ENCODE results near the gene FDCSP.
"Not testable (repeated sequence)": the region's sequence is repeated elsewhere in the genome, so short reads cannot be mapped to it uniquely, and the experiment has no call there.

Gene FDCSP

DNA sequence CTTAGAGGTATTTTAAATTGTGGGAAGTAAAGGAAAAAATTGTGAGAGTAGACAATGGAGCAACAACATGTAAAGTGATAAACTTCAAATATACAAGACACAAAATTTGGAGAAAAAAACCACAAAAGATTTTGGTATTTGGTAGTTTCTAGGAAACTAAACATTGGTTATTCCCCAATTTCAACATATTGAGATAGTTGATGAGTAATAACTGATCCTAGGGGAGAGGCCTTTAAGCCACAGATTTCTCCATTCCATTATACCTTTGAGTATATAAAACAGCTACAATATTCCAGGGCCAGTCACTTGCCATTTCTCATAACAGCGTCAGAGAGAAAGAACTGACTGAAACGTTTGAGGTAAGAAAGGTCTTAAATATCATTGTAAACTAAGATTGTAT lies at the start of gene FDCSP:
Gene FDCSP (plus strand): TSS at position 301 of the 400 bp plus-strand sequence. CDS start 5,071 bp downstream, outside the sequence.
- no peak for DNase-seq

DNA sequence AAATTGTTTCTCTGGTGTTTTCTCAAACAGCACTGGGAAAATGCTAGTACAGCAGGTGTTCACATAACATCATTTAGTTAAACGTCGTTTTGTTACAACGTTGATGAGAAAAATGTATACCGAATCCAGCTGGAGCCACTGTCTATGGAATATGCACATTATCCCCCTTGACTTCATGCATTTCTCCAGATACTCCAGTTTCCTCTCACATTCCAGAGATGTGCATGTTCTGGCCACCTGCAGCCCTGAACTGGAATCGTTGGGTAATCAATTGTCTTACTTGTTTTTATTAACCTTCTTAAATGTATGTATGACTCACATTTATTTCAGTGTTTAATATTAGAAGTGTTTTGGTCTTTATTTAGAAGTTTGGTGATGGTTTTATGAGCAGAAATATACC lies 48.8 kb upstream of the FDCSP start:
- no peak for DNase-seq

DNA sequence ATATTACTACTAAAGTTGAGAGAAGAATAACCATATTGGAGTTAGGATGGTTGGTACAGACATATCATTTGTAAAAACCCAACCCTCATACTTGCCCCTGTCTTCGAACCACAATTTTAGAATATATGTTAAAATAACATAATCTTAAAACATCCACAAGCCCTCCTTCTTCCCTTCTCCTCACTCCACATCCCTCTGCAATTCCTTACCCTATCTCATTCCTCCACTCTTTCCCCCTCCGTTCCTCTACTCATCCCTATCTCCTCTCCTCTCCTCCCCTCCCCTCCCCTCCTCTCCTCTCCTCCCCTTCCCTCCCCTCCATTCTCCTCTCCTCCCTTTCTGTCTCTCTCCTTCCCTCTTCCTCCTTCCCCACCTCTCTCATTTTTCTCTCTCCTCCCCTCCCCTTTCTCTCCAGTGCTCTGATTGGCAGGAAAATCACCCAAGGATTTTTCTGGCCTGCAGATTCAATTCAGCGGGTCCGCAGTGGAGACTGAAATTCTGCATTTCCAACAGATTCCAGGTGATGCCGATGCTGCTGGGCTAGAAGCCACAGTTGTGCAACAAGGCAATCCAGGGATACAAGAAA lies 47.8 kb upstream of the FDCSP start:
- DNase-seq, result no peak

DNA sequence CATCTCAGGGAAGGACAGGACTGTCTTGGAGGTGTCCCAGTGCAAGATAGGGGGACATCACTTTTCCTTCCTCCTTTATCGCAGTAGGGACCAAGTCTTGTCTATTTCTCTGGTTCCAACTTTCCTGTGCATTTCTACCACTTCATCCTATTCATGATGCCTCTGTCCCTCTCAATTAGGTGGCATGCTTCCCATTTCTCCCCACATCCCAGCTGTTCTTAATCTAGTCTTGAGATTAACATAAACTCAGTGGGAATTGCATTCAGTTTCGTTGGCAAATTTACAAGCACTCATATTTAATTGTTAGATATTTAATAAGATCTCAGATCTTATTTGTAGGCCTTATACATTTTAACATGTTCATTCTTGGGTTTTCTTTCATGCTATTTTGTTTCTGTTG lies 46.1 kb upstream of the FDCSP start:
- DNase-seq, result no peak

DNA sequence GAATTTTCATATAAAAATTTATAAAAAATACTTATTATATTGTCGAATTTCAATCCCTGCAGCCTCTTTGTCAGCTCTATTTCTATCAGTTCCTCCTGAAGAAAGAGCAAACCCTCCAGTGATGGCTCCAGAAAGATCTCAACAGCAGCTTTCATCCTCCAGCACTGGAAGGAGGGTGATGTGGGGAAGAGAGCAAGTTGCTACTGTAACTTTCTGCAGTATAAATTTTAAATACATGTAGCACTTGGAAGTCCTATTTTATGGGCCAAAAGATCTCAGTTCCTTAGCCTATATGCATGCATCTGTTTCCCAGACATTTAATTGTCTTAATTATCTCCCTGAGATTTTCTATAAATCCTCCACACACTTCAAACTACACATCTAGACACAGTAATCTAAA lies 44.1 kb upstream of the FDCSP start:
- no peak for DNase-seq

DNA sequence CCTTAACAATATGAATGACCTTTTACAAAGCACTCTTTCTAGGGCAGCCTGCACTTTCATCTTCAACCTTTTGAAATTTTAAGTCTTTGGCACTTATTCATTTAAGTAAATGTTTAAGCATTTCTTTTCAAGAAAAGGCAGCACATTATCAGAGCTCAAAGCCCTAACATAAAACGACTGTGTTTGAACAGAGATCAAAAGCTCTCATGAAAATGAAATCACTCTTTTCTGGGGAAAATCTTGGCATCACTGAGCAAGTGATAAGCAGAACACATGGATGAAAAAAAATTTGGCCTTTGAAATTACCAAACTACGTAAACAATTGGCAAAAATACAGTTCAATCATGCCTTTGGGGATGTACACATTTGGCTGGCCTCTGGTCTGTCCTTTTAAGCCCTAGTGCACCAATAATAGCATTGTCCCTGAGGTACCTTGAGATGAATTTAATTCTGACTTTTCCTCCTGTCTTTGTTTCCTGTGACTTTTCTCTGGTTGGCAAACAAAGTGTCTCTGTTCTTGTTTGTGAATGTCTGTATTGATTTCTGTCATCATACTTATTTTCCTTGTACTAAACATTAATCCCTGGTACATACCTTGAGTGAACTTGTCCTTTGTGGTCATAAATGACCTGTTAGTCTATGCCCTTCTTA lies 43.3 kb upstream of the FDCSP start:
- DNase-seq, result no peak

DNA sequence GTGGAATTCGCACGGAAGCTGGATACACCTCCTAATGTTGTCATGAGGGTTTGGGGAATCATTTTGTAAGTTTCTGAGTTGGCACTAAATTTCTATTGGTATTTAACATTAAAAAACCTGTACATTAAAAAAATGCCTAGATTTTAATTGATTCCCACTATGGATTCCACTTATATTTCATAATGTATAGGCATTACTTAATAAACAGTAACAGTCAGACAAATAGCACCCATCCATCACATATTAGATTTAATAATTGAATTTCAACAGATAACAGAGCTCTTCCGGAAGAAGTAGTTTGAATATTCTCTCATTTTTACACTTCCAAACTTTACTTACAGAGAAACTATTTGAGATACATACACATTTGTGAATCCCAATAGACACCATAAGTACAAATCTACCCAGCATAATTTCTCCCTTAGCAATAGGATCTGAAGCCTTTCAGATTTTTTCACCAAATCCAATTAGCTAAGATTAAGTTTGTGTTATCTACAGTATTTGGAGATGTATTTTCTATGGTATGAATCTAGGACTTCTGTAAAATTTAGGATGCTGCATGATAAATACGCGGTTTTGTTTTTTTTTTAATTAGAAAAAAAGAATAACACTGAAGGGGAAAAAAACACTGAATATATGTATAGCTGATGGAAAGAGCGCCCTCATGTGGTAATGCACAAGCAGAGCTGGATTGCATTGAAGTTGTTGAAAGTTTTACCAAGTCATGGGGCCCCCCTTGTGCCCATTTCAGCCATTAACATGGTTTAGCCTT lies 42.6 kb upstream of the FDCSP start:
- no peak for DNase-seq

DNA sequence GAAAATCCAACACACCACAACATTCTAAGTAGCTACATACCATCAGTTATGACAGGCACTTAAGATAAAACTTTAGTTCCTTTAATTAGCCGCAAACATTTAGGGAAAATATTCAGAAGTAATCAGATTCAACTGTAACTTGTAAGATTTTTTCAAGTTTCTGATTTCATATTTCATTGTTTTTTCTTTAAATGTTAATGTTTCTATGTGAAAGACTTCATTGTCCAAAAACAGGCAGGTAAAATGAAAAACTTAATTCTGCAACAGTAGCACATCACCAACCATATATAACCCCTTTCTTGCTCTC lies 42.0 kb upstream of the FDCSP start:
- DNase-seq, result no peak

DNA sequence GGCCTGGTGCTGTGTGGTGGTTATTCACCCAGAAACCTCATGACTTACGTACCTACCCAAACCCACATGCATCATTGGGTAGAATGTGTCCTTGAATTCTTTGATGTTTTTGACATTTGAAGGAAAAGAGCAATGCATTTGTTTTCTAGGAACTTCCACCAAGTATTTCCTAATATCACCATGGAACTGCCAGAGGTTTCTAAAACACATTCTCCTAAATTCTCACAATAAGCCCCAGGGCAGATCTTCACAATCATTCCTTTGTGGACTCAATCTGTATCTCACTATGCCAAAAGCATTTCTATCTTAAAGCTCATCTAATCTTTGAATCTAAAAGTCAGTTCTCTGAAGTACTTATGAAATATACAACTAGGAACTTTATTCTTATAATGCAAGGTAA lies 38.7 kb upstream of the FDCSP start:
- DNase-seq, result no peak

DNA sequence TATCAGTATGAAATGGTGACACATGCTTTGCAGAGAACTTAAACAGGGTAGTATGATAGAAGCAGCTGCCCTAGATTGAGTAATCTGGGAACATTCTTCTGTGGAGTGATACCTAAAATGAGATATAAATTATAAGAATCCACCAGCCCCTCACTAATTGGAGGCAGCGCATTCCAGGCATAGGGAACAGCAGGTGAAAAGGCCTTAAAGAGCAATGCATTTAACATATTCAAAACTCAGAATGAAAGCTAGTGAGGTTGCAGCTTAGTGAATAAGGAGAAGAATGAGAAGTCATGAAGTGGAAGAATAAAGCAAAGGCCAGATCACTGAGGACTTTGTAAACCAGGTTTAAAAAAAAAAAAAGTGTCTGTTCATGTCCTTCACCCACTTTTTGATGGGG lies 35.3 kb upstream of the FDCSP start:
- no peak for DNase-seq

DNA sequence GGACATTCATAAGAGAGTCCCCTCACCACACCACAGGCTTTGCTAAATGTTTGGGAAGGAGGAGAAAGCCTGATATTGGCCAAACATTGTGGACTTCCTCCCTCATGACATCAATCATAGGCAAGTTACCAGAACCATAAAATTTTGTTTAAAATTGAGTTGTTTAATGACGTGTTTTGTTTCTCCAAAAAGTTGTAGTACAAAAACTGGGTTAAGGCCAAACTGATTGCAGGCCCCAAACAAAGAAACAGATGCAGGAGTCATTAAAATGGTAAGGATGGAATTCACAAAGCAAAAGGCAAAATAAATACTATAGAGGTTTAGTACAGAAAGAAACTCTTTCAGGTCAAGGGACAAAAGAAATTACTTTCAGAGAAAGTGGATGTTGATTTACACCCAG lies 34.3 kb upstream of the FDCSP start:
- DNase-seq, result no peak

DNA sequence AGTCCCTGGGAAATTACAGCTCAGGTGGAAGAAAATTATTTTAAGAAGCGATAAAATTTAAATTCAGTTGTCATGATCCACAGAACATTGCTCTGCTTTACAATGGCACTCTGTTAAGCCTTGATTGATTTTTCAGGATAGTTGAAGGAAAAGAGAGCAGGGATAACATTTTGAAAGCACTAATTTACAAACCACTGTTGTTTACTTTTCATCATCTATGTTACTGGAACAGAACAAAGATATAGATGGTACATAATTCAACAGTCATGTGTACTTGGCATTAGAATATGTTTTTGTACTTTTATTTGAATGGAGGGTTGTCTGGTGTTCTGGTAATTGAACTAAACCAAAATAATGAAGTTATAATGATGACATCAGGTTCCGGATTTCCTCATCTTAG lies 33.0 kb upstream of the FDCSP start:
- DNase-seq, result no peak

DNA sequence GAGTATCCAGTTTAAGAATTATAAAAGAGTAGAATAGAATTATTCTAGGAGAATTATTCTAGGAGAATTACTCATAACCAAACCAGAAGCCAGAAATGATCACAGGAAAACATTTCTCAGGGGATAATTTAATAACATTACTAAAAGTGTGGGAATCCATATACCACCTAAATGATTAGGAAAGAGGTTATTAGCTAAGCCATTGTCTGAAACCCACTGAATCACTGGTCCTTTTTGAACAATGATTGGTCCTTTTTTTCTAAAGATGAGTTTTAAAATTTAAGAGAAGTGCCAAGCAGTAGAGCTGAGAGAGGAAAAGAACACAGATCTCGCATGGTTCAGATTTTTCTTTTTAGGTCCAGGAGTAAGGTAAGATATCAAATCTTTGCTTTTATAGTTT lies 30.5 kb upstream of the FDCSP start, which contains the start of gene ODAM:
Gene ODAM (plus strand): TSS at position 301 of the 400 bp plus-strand sequence. CDS start 819 bp downstream, outside the sequence.
- no peak for DNase-seq

DNA sequence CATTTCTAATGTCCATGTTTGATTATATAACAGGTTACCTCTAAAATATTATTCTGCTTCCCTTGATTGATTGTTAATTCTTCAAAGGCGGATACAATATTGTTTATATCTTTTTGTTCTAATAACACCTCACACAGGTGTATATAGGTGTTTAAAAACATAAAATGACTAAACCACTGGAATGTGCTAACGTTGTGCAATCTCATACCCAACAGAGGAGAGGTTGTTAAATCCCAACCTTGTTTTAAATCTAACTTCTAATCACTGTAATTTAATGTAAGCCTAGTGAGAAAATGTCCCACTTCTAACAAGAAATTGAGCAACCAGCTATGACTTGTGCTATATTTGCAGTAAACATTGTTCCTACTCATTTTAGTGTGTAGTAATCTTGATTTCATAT lies 29.1 kb upstream of the FDCSP start:
- no peak for DNase-seq

DNA sequence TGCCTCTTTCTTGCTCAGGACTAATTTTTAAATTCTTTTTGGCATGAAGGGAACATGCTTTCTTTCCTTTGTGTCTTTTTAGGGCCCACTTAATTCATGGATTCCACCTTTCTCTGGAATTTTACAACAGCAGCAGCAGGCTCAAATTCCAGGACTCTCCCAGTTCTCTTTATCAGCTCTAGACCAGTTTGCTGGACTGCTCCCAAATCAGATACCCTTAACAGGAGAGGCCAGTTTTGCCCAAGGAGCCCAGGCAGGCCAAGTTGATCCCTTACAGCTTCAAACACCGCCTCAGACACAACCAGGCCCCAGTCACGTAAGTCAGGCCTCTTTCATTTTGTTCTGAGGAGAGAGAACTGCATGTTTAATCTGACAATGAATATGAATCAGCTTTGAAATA lies 28.1 kb upstream of the FDCSP start:
- DNase-seq, result no peak

DNA sequence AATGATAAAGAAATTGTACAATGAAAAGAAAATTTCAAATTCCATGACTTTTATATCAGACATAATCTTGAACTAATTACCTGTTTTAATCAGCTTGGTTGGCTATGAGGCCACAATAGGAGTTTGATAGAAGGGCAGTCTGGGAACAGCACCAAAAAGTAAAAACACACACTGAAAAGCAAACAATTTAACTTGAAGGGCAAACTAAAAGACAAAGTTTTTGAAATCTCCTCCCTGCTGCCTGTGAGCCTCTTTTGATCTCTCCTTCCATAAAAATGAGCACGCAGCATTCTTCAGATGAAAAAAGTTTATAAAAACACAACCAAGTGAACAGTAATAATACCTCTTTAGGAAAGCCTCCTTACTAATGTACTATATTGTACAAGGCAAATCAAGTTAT lies 22.3 kb upstream of the FDCSP start:
- DNase-seq, result no peak

DNA sequence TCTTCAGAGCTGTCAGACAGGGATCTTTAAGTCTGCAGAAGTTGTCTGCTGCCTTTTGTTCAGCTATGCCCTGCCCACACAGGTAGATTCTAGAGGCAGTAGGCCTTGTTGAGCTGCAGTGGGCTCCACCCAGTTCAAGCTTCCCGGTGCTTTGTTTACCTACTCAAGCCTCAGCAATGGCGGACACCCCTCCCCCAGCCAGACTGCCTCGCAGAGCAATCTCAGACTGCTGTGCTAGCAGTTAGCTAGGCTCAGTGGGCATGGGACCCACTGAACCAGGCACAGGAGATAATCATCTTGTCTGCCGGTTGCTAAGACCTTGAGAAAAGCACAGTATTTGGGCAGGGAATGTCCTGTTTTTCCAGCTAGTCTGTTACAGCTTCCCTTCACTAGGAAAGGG lies 13.2 kb upstream of the FDCSP start:
- DNase-seq, result not testable (repeated sequence)

DNA sequence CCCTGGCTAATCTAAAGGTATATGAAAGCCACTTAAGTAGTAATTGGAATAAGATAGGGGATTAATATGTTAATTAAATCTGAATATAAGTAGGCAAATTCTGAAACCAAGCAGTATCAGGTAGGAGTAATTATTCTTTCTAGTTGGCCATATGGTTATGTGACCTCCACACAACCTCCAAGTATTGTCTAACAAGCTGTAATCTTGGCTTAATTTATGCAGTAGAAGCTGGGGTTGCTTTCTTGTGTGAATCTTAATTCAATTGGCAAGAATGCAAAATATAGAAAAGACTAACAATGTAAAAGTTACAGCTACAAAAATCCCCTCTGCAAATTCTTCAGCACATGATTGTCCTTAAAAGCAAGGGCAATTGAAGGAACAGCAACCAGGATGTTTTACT lies 9.8 kb upstream of the FDCSP start:
- not testable (repeated sequence) for DNase-seq

DNA sequence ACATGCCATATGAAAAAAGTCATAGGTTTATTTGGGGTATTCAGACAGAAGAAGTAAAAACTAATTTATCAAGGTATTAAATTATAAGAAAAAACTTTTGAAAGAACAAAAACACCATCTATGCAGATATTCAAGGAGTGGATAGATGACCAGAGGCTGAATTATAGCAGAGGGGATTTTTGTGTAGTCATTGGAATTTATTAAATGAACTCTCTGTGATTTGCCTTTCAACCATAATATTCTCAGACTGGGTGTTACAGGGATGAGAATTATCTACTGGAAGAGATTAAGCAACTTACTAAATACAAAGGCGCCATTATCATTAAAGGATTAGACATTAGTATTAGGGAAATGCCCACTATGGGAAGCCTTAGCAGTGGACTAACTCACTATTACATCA lies 9.4 kb upstream of the FDCSP start:
- DNase-seq, result not testable (repeated sequence)

DNA sequence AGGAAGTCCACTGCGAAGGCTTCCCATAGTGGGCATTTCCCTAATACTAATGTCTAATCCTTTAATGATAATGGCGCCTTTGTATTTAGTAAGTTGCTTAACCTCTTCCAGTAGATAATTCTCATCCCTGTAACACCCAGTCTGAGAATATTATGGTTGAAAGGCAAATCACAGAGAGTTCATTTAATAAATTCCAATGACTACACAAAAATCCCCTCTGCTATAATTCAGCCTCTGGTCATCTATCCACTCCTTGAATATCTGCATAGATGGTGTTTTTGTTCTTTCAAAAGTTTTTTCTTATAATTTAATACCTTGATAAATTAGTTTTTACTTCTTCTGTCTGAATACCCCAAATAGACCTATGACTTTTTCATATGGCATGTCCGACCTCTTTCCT lies 4.5 kb upstream of the FDCSP start:
- not testable (repeated sequence) for DNase-seq

DNA sequence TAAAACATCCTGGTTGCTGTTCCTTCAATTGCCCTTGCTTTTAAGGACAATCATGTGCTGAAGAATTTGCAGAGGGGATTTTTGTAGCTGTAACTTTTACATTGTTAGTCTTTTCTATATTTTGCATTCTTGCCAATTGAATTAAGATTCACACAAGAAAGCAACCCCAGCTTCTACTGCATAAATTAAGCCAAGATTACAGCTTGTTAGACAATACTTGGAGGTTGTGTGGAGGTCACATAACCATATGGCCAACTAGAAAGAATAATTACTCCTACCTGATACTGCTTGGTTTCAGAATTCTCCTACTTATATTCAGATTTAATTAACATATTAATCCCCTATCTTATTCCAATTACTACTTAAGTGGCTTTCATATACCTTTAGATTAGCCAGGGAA lies 4.1 kb upstream of the FDCSP start:
- not testable (repeated sequence) for DNase-seq

DNA sequence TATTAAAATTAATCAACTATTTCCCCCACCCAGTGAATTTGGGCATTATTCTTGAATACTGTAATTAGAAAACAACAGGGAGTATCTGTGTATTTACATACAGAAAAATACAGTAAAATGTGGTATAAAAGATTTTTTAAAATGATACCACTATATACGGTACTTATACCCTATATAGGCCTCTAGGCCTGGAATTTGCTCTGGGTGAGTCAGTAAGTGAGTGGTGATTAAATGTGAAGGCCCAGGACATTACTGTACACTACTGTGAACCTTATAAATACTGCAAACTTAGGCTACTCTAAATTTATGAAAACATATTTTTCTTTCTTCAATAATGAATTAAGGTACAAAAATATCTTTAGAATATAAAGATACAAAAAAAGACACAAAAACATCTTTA lies 10.2 kb downstream of the FDCSP start:
- no peak for DNase-seq

DNA sequence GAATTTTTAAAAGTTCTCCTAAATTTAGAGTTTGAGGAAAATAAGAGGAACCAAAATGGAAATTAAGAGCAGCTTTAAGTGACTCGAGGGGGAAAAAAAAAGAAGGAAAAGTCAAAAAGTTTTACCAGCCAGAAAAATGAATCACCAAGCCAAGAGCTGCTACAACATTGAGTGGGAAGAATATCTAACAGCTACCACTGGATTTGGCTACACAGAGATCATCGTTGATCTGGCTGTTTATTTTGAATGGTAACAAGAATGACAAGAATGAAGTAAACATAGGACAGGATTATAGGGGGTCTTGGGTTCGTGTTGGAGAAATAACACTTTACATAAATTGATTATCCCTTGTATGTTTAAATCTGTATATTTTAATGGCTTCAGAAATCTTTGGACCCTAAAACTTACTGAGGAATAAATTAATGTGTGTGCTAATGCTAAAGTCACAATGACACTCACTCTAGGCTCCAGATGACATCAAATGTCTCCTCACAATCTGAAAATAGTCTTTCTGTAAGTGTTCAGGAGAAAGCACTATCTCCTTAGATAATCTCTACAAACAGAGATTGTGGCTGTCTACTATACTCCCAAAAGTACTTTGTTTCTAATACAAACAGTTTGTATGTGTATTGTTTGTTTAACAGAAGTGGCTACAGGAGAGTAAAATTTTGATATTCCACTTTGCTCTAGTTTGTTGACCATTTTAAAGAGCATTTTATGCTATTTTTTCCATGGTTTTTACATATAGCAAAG lies 13.4 kb downstream of the FDCSP start:
- DNase-seq, result no peak
